Esophagus squamous epithelium (tissue), 5 donors: Measurements from ENCODE around the gene IP6K1. TPM values are rescaled to one million over a fixed set of nuclear protein-coding genes. Genes with fewer than 3 reads are reported as not detected.
"Not testable (repeated sequence)": the region's sequence is repeated elsewhere in the genome, so short reads cannot be mapped to it uniquely, and the experiment has no call there.

Experiments
- DNase-seq: peaks from one replicate; lab custom pipeline; 2025; lab: John Stamatoyannopoulos, UW
- H3K27ac ChIP-seq, 4 donors: fragments of 200-600 bp; sonication (generic); one replicate each; pipeline ENCODE4 v1.5.1; 2016 to 2019; ENCODE audit warnings: mild to moderate bottlenecking in 1 of 4
- H3K27me3 ChIP-seq, 4 donors: fragments of 200-600 bp; sonication (generic); 1 replicate in 3 of 4; 2 replicates in 1 of 4; pipeline versions ENCODE4 v1.5.1 to v1.6.0; 2017 to 2021; ENCODE audit warnings: antibody characterized with exemption in 1 of 4
- H3K36me3 ChIP-seq, 3 donors: fragments of 200-600 bp; sonication (generic); one replicate each; pipeline ENCODE4 v1.5.1; 2016 to 2019
- H3K4me1 ChIP-seq, 3 donors: fragments of 200-600 bp; sonication (generic); one replicate each; pipeline ENCODE4 v1.5.1; 2017 to 2019
- H3K4me3 ChIP-seq, 4 donors: fragments of 200-600 bp; sonication (generic); 1 replicate in 3 of 4; 2 replicates in 1 of 4; pipeline ENCODE4 v1.5.1; 2016 to 2019; ENCODE audit warnings: mild to moderate bottlenecking in 2 of 4, moderate library complexity in 1 of 4
- H3K9me3 ChIP-seq, 3 donors: fragments of 200-600 bp; sonication (generic); one replicate each; pipeline ENCODE4 v1.5.1; 2016 to 2019
- CTCF ChIP-seq, 6 experiments: fragments of 450-650 bp in 4 of 6; fragments of 200-600 bp in 2 of 6; sonication (generic) in 2 of 6; IDR thresholded peaks; one replicate each; pipeline ENCODE4 v1.5.1; 2016 to 2019; ENCODE audit warnings: antibody characterized with exemption in 6 of 6, mild to moderate bottlenecking in 4 of 6, moderate library complexity in 4 of 6
- POLR2A ChIP-seq, 4 donors: fragments of 450-650 bp; IDR thresholded peaks; one replicate each; pipeline ENCODE4 v1.6.1; 2017; ENCODE audit warnings: antibody characterized with exemption in 4 of 4, mild to moderate bottlenecking in 4 of 4, moderate library complexity in 3 of 4
- WGBS, 2 donors: methylation state at CpG; one replicate each; pipeline ENCODE4 v1.1.5; 2018; 5-methylcytosine and 5-hydroxymethylcytosine counted together
- intact Hi-C: fragments of 100-400 bp; cut with DNase I; formaldehyde crosslinking; loops from one replicate; pipeline ENCODE4 v1.15.0; 2022
- total RNA-seq, 4 donors: library from RNA; depleted of rRNA; stranded (reverse); fragments of >200 nt; gene quantifications; one replicate each; pipeline ENCODE4 v1.1.0, GENCODE V29; 2016
- donor health status: DM: yes; HTN: yes; CAD: no.

The IP6K1 gene
- total RNA-seq, 4 donors from 2014 or later, result 23.0 to 35.1 (median 28.1) TPM

GRCh38 chr3:49689046-49689907 lies 97.1 kb downstream of the IP6K1 start, which contains the start of the genes MST1 and RNF123:
Gene MST1, minus strand, starts transcription at chr3:49689474. Its CDS starts 783 bp downstream, at chr3:49688691.
Gene RNF123, plus strand, starts transcription at chr3:49689557. Its CDS starts 1,609 bp downstream, at chr3:49691166.
- peak within 1 kb of the TSS; percentile 93 to 100 (median 96) for H3K4me3 ChIP-seq
- H3K9me3 ChIP-seq, result no peaks in the 10 kb centered on the region
- H3K36me3 ChIP-seq, result peaks cover 0 to 8% (median 0%) of the 10 kb centered on the region in 3 donors
- H3K27me3 ChIP-seq, result peaks cover 0 to 17% (median 0%) of the 10 kb centered on the region in 4 donors
- WGBS, 2 donors, result no CpG with 5 or more reads among the region's 66 CpGs
- no peak for DNase-seq
- intact Hi-C loops, result no loop called here
- TF ChIP-seq CTCF (IDR thresholded peaks at IDR 0.05) (peak in 3 of 6 experiments; percentile 24 to 49 (median 25)), POLR2A (IDR thresholded peaks at IDR 0.05) (peak in 2 of 4 donors; percentile 22 to 42)
- H3K4me1 ChIP-seq, result peaks cover 27 to 55% (median 29%) of the 10 kb centered on the region in 3 donors
- H3K27ac ChIP-seq, result peak within 1 kb of the TSS; percentile 85 to 89 (median 88)

GRCh38 chr3:49688338-49689045 lies 97.8 kb downstream of the IP6K1 start:
- H3K4me1 ChIP-seq, result peaks cover 27 to 55% (median 29%) of the 10 kb centered on the region in 3 donors
- peak overlapping the region; percentile 85 to 89 (median 88) for H3K27ac ChIP-seq
- H3K9me3 ChIP-seq, DNase-seq, intact Hi-C loops: not testable (repeated sequence)
- H3K4me3 ChIP-seq, result peak overlapping the region; percentile 93 to 100 (median 96)
- H3K27me3 ChIP-seq, result peaks cover 0 to 17% (median 0%) of the 10 kb centered on the region in 4 donors
- peaks cover 2 to 15% (median 2%) of the 10 kb centered on the region in 3 donors for H3K36me3 ChIP-seq
- 40 to 80% methylated on average over 2 to 4 of the region's 7 CpGs for WGBS, 2 donors

- H3K4me1 ChIP-seq, result peaks cover 27 to 55% (median 29%) of the 10 kb centered on the region in 3 donors
- intact Hi-C loops, H3K27ac ChIP-seq, H3K4me3 ChIP-seq, H3K9me3 ChIP-seq, DNase-seq: not testable (repeated sequence)
- 100% methylated on average over 3 of the region's 12 CpGs; no CpG with 5 or more reads in 1 of the 2 donors for WGBS, 2 donors
- H3K36me3 ChIP-seq, result peaks cover 10 to 26% (median 13%) of the 10 kb centered on the region in 3 donors
- H3K27me3 ChIP-seq, result peaks cover 0 to 17% (median 0%) of the 10 kb centered on the region in 4 donors
Observed at GRCh38 chr3:49687424-49687795, 98.9 kb downstream of the IP6K1 start.

- WGBS, 2 donors, result 20% methylated on average over 2 of the region's 44 CpGs; no CpG with 5 or more reads in 1 of the 2 donors
- peak overlapping the region in 2 of 4 donors; percentile 3 to 13 for H3K27ac ChIP-seq
- intact Hi-C loops, H3K9me3 ChIP-seq, DNase-seq: not testable (repeated sequence)
- H3K36me3 ChIP-seq, result peaks cover 10 to 31% (median 17%) of the 10 kb centered on the region in 3 donors
- H3K4me3 ChIP-seq, result peak overlapping the region; percentile 19 to 52 (median 44)
- H3K4me1 ChIP-seq, result peaks cover 27 to 52% (median 29%) of the 10 kb centered on the region in 3 donors
- peaks cover 0 to 17% (median 0%) of the 10 kb centered on the region in 4 donors for H3K27me3 ChIP-seq
Observed at GRCh38 chr3:49686769-49687423, 99.4 kb downstream of the IP6K1 start.

- peak overlapping the region; percentile 19 to 52 (median 44) for H3K4me3 ChIP-seq
- intact Hi-C loops, DNase-seq, H3K9me3 ChIP-seq: not testable (repeated sequence)
- peaks cover 0 to 17% (median 0%) of the 10 kb centered on the region in 4 donors for H3K27me3 ChIP-seq
- H3K27ac ChIP-seq, result peak overlapping the region in 2 of 4 donors; percentile 3 to 13
- peaks cover 14 to 36% (median 23%) of the 10 kb centered on the region in 3 donors for H3K36me3 ChIP-seq
- peaks cover 24 to 47% (median 25%) of the 10 kb centered on the region in 3 donors for H3K4me1 ChIP-seq
- no CpG with 5 or more reads among the region's 29 CpGs for WGBS, 2 donors
Observed at GRCh38 chr3:49686346-49686745, 100.0 kb downstream of the IP6K1 start.

GRCh38 chr3:49685846-49686245 lies 100.5 kb downstream of the IP6K1 start:
- not testable (repeated sequence) for H3K27ac ChIP-seq
- peak overlapping the region in 3 of 4 donors; percentile 43 to 52 (median 45) for H3K4me3 ChIP-seq
- no CpG with 5 or more reads among the region's 36 CpGs for WGBS, 2 donors

GRCh38 chr3:49685103-49685502 lies 101.2 kb downstream of the IP6K1 start:
- 87 to 91% methylated on average over 6 to 7 of the region's 10 CpGs for WGBS, 2 donors
- DNase-seq, H3K9me3 ChIP-seq, H3K27ac ChIP-seq, H3K4me3 ChIP-seq, intact Hi-C loops: not testable (repeated sequence)
- Histone ChIP-seq H3K27me3 (peaks cover 0 to 17% (median 0%) of the 10 kb centered on the region in 4 donors), H3K36me3 (peaks cover 24 to 49% (median 34%) of the 10 kb centered on the region in 3 donors), H3K4me1 (peaks cover 12 to 34% (median 15%) of the 10 kb centered on the region in 3 donors)

More at GRCh38 chr3:49685846-49686245, 100.5 kb downstream of the IP6K1 start:
- peaks cover 0 to 17% (median 0%) of the 10 kb centered on the region in 4 donors for H3K27me3 ChIP-seq
- intact Hi-C loops, DNase-seq, H3K9me3 ChIP-seq: not testable (repeated sequence)
- peaks cover 20 to 42% (median 20%) of the 10 kb centered on the region in 3 donors for H3K4me1 ChIP-seq
- peaks cover 19 to 41% (median 26%) of the 10 kb centered on the region in 3 donors for H3K36me3 ChIP-seq

- DNase-seq, H3K27ac ChIP-seq, H3K9me3 ChIP-seq, H3K4me3 ChIP-seq, intact Hi-C loops: not testable (repeated sequence)
- Histone ChIP-seq H3K36me3 (peaks cover 29 to 55% (median 39%) of the 10 kb centered on the region in 3 donors), H3K27me3 (peaks cover 0 to 17% (median 0%) of the 10 kb centered on the region in 4 donors), H3K4me1 (peaks cover 12 to 29% (median 13%) of the 10 kb centered on the region in 3 donors)
- 100% methylated on average over 1 of the region's 2 CpGs for WGBS, 2 donors
Observed at GRCh38 chr3:49684453-49684852, 101.9 kb downstream of the IP6K1 start.
